Measurements from ENCODE around the gene KIF3B.
"Not testable (repeated sequence)": the region's sequence is repeated elsewhere in the genome, so short reads cannot be mapped to it uniquely, and the experiment has no call there.

The KIF3B gene

DNA sequence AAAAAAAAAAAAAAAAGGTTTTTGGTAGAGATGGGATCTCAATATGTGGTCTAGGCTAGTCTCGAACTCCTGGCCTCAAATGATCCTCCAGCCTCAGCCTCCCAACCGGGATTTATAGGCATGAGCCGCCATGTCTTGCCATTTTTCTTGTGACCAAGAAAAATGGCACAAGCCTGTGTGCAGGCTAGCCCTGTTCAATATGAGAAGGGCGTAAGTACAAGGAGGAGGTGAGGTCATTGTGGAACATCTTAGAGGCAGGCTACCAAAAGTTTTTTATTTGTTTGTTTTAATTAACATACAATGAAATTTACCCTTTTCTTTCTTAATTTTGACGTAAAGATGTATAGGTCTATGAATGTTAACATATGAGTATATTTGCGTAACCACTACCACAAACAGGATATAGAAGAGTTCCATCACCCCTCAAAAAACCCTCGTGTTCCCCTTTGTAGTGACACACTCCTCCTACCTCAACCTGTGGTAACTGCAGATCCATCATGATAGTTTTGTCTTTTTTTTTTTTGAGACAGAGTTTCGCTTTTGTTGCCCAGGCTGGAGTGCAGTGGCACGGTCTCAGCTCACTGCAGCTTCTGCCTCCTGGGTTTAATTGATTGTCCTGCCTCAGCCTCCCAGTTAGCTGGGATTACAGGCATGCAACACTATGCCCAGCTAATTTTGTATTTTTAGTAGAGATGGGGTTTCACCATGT lies 28.3 kb upstream of the KIF3B start:
- DNase-seq: no peak

DNA sequence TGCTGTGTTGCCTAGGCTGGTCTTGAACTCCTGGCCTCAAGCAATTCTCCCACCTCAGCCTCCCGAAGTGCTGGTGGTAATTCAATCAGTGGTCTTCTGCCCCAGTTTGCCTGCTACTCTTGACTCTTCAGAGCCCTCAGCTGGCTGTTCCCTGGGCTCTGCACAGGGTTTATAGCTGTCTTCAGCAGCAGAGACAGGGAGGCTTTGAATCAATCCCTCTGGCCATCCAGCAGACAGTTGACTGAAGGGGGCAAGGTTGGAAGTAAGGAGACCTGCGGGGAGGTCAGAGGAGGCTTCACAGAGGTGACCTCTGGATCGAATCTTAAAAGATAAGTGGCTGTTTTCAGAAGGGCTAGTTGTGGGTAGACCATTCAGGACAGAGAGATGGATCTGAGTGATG lies 26.0 kb upstream of the KIF3B start:
- DNase-seq: no peak

DNA sequence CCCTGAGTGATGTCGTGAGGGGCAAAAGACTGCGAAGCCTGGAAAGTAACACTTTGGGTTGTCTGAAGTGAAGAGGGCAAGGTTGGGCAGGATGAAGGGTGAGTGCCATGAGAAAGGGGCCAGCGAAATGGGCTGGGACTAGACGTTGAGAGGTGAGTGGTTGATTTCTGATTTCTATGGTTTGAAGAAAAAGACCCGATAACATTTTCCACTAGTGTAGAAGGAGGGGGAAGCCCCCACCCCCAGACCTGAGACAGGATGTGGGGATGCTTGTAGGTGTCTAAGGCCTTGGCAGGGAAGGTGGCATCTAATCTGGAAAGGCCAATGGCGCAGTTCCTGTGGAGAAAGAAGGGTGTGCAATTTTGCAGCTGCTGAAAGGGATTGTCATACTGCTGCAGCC lies 25.3 kb upstream of the KIF3B start:
- DNase-seq: no peak

DNA sequence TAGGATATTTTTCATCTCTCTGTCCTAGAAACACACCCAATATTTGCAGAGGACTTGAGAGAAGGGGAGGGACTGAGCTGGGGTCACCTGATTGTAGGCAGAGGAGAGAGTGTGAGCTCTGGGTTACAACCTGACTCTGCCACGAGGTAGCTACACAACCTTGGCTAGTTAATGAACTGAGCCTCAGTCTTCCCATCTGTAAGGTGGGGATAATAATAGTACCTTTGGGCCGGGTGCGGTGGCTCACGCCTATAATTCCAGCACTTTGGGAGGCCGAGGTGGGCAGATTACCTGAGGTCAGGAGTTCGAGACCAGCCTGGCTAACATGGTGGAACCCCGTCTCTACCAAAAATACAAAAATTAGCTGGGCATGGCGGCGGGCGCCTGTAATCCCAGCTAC lies 16.5 kb upstream of the KIF3B start:
- not testable (repeated sequence) for DNase-seq

DNA sequence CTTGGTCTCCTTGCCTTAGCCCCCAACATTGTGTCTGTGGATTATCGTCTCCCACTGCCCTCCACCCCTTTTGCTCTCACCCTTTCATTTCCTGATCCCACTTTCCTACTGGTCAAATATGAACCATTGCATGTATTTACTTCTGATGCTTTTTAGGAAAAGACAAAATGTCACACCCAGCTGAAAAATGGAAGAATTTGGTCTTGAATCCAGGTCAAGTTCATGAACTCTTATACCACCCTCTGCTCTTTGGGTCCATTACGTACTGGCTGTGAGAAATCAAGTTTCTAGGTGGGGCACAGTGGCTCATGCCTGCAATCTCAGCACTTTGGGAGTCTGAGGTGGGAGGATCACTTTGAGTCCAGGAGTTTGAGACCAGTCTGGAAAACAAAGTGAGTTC lies 15.8 kb upstream of the KIF3B start:
- DNase-seq: no peak

GRCh38 chr20:32263398-32263954 lies 14.0 kb upstream of the KIF3B start:
- no peak for DNase-seq

DNA sequence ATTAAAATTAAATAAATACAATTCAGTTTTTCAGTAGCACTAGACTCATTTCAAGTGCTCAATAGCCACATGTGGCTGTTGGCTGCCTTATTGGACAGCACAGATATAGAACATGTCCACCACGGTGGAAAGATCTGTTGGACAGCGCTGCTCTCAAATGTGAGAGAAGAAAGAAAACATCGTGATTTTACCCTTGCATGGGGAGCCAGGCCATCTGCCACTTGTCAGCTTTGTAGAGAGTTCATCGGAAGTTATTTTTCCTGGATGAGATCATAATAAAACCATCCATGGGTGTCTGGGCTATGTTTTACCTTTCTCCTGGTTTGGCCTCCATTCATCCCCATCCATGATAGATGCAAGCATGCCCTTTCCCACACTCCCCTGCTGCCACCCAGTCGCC lies 5.8 kb upstream of the KIF3B start:
- DNase-seq: no peak

- DNase-seq: no peak
These were observed 3.1 kb upstream of the KIF3B start for GRCh38 chr20:32274359-32274758.

DNA sequence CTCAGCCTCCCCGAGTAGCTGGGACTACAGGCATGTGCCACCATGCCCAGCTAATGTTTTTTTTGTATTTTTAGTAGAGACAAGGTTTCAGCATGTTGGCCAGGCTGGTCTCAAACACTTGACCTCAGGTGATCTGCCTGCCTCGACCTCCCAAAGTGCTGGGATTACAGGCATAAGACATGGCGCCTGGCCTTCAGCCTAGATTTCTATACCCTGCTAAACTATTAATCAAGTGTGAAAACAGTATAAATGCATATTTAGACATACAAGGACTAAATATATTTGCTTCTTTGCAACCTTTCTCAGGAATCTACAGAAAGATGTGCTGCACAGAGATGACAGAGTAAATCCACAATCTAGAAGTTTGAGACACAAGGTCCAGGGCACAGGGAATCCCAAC lies 2.3 kb upstream of the KIF3B start:
- not testable (repeated sequence) for DNase-seq

DNA sequence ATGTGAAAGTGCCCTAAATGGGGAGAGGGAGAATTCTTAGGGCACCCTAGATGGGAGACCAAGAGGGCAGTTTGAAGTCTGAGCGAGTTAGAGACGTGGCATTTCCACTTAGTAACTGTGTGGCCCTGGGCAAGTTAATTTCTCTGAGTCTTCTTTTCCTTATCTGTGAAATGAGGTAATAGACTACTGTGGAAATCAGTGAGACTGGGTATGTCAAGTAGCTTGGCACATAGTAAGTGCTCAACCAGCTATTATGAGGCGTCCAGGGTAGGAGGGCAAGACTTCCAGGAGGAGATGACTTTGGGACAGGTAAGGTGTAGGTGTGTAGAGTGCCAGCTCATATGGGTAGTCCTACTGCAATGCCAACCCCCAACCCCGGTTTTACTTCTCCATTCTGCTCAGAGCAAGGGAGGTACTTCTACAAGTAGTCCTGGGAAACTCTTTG lies 770 bp downstream of the KIF3B start:
- DNase-seq: no peak

- no peak for DNase-seq
These were observed 4.3 kb downstream of the KIF3B start for GRCh38 chr20:32281711-32282110.

GRCh38 chr20:32282461-32282860 lies 5.0 kb downstream of the KIF3B start:
- DNase-seq: no peak

GRCh38 chr20:32285082-32285620 lies 7.7 kb downstream of the KIF3B start:
- no peak for DNase-seq

DNA sequence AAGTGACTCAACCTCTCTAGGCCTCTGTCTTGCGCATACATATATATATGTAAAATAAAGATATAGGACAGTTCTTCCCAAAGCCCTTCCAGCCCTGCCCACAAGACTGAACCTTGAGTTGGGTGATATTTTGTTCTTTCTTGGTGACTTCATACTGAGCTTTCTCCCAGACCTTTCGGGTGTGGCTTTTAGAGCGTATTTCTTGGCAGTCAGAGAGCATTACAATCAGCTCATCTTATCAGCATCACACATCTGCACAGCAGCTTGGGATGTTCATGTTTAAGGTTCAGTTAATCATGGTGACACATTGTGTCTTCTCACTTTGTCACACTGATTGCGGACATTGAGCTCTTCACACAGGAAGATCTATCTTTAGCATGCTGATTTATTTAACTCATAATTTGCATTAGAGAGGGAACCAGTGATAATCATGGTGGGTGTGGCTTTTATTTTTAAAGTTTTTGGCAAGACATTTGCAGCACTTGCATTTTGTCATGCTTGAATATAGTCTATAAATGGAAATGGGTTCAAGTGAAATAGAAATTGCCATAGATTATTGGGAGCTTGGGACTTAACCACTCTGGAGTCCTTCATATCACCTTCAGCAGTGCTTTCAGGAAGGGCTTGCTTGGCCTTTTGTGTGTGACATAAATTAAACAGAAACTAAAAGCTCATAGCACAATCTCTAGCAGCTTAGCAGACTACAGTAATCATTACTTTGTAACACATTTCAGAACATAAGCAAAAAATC lies 8.3 kb downstream of the KIF3B start:
- no peak for DNase-seq

GRCh38 chr20:32287231-32287638 lies 9.8 kb downstream of the KIF3B start:
- DNase-seq: no peak

DNA sequence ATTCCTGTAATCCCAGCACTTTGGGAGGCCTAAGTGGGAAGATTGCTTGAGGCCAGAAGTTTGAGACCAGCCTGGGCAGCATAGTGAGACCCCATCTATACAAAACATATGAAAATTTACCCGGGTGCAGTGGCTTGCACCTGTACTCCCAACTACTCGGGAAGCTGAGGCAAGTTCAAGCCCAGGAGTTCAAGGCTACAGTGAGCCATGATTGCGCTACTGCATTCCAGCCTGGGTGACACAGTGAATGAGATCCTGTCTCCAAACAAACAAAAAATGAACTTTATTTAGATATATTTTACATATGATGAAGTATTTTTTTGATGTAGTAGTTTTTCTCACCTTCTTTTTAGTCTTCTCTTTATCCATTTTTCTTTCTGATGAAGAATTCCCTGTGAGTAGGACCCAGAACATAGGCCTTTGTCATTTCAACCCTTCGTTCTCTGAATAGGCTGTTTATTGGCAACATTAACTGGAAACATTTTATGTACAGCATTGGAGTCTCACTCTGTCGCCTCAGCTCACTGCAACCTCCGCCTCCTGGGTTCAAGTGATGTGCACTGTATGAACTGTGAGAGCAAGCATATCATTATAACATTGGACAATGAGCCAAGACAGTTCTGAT lies 10.9 kb downstream of the KIF3B start:
- no peak for DNase-seq

- DNase-seq: not testable (repeated sequence)
These were observed 11.8 kb downstream of the KIF3B start for GRCh38 chr20:32289299-32289660.

DNA sequence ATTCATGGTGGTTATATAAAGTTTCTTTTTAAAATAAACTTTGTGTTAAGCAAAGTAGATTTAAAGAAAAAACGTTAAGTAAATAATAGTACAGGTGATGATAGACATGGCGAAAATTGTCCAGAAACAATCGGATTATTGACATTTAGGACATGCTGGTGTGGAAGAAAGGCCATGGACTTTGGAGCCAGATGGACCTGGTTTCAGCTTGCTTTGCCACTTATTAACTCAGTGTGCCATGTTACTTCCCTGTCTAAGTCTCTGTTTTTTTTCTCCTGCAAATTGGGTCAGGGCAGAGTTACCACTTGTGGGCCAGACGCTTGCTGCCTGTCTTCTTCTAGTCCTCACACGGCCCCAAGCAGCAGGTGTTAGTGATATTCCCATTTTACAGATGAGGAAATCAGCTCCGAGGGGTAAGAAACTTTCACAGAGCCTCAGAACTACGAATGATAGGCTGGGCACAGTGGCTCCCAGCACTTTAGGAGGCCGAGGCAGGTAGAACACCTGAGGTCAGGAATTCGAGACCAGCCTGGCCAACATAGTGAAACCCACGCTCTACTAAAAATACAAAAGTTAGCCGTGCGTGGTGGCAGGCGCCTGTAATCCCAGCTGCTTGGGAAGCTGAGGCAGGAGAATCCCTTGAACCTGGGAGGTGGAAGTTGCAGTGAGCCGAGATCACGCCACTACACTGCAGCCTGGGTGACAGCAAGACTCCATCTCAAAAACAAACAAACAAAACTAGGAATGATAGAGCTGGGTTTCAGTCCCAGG lies 12.4 kb downstream of the KIF3B start:
- DNase-seq: no peak

DNA sequence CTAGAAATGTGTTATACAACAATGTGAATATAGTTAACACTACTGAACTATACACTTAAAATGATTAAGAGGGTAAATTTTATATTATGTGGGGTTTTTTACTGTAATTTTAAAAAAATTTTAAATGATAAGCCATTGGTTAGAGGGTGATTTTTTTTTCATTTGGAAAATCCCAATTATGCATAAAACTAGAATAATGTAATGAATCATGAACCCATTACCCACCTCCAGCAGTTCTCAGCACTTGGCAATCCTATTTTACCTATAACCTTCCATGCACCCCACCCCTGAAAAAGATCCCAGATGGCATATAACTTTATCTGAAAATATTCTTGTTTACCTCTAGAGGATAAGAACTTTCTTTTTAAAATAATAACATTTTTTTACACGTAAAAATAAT lies 13.7 kb downstream of the KIF3B start:
- no peak for DNase-seq

DNA sequence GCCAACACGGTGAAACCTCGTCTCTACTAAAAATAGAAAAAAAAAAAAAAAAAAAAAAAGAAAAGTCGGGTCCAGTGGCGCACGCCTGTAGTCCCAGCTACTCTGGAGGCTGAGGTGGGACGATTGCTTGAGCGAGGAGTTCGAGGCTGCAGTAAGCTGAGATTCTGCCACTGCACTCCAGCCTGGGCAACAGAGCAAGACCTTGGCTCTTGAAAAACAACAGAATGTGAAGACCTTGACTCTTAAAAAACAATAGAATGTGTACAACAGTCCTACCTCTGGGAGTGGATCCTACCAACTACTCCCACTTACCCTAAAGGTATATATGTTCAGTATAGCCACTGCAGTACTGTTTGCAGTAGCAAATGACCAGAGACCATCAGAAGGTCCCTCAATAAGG lies 15.1 kb downstream of the KIF3B start:
- DNase-seq: no peak

- no peak for DNase-seq
These were observed 16.6 kb downstream of the KIF3B start for GRCh38 chr20:32294071-32294470.

DNA sequence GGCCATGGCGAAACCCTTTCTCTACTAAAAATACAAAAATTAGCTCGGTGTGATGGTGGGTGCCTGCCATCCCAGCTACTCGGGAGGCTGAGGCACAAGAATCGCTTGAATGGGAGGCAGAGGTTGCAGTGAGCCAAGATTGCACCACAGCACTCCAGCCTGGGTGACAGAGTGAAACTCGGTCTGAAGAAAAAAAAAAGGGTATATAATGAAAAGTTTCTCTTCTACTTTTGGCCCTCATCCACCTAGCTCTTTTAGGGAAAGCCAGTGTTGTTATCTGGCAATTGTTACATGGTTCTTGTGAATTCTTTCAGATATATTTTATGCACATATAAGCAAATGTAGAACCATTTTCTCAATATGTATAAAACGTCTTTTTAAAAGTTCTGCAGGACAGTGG lies 19.0 kb downstream of the KIF3B start:
- DNase-seq: no peak
